GM12878 (cell line): ENCODE measurements around the gene CACNA2D2. TPM values are rescaled to one million over a fixed set of nuclear protein-coding genes. Genes with fewer than 3 reads are reported as not detected.

Experiments
- CHD1 ChIP-seq: IDR thresholded peaks from 2 replicates; pipeline ENCODE4 v1.6.1; 2012; ENCODE audit warnings: low read depth, low read length, improper control_type of control experiment
- CUX1 ChIP-seq: IDR thresholded peaks from 2 replicates; pipeline ENCODE4 v1.6.1; 2012; ENCODE audit warnings: improper control_type of control experiment, low read depth, low read length; ENCODE audit not compliant: insufficient replicate concordance
- DPF2 ChIP-seq: fragments of 450-650 bp; IDR thresholded peaks from 2 replicates; pipeline ENCODE4 v1.6.1; 2017; ENCODE audit warnings: mild to moderate bottlenecking
- EP300 ChIP-seq, 2 experiments: fragments of 150-350 bp in 1 of 2; IDR thresholded peaks; 2 replicates each; pipeline ENCODE4 v1.6.1; 2011 to 2012; ENCODE audit warnings: low read depth in 2 of 2, low read length in 2 of 2, borderline replicate concordance in 1 of 2, improper control_type of control experiment in 1 of 2, inconsistent platforms in 1 of 2; ENCODE audit not compliant: control insufficient read depth in 1 of 2
- ETV6 ChIP-seq, 2 experiments: fragments of 450-650 bp in 1 of 2; IDR thresholded peaks in 1 of 2; conservative IDR thresholded peaks in 1 of 2; 2 replicates each; pipeline ENCODE4 v1.6.1; 2014; ENCODE audit warnings: antibody characterized with exemption in 1 of 2, borderline replicate concordance in 1 of 2, low read depth in 1 of 2, mild to moderate bottlenecking in 1 of 2, moderate library complexity in 1 of 2
- HDGF ChIP-seq: fragments of 450-650 bp; IDR thresholded peaks from 2 replicates; pipeline ENCODE4 v1.6.1; 2016; ENCODE audit warnings: antibody characterized with exemption
- IKZF1 ChIP-seq: fragments of 450-650 bp; conservative IDR thresholded peaks from 2 replicates; pipeline ENCODE4 v1.6.1; 2017; ENCODE audit warnings: antibody characterized with exemption, mild to moderate bottlenecking
- JUNB ChIP-seq: IDR thresholded peaks from 2 replicates; pipeline ENCODE4 v1.6.1; 2016; ENCODE audit warnings: antibody characterized with exemption, mild to moderate bottlenecking
- MXI1 ChIP-seq: fragments of 150-350 bp; IDR thresholded peaks from 2 replicates; pipeline ENCODE4 v1.6.1; 2011; ENCODE audit warnings: low read depth, mild to moderate bottlenecking, inconsistent platforms, low read length, improper control_type of control experiment
- NKRF ChIP-seq: fragments of 450-650 bp; conservative IDR thresholded peaks from 2 replicates; pipeline ENCODE4 v1.6.1; 2017; ENCODE audit warnings: mild to moderate bottlenecking, moderate library complexity
- NRF1 ChIP-seq: conservative IDR thresholded peaks from 2 replicates; pipeline ENCODE4 v1.6.1; 2011; ENCODE audit warnings: mild to moderate bottlenecking, low read depth, low read length, improper control_type of control experiment
- PKNOX1 ChIP-seq: fragments of 450-650 bp; IDR thresholded peaks from 2 replicates; pipeline ENCODE4 v1.6.1; 2016; ENCODE audit warnings: mild to moderate bottlenecking
- POU2F2 ChIP-seq: IDR thresholded peaks from 3 replicates; pipeline ENCODE4 v1.6.1; 2011; ENCODE audit warnings: low read depth, mild to moderate bottlenecking, low read length, borderline replicate concordance
- RUNX3 ChIP-seq: IDR thresholded peaks from 2 replicates; pipeline ENCODE4 v1.6.1; 2012; ENCODE audit warnings: low read length, inconsistent platforms
- SIN3A ChIP-seq: IDR thresholded peaks from 2 replicates; pipeline ENCODE4 v1.6.1; 2012; ENCODE audit warnings: low read depth, low read length, improper control_type of control experiment
- SP1 ChIP-seq: IDR thresholded peaks from one replicate; pipeline ENCODE4 v1.6.1; 2011; ENCODE audit warnings: low read depth, low read length
- ZBTB33 ChIP-seq: fragments of 450-650 bp; IDR thresholded peaks from 2 replicates; pipeline ENCODE4 v1.6.1; 2017; ENCODE audit warnings: mild to moderate bottlenecking
- ZZZ3 ChIP-seq: IDR thresholded peaks from 2 replicates; pipeline ENCODE4 v1.6.1; 2011; ENCODE audit warnings: low read depth; ENCODE audit not compliant: control insufficient read depth, insufficient read length
- polyA plus RNA-seq, 11 experiments: library from polyadenylated mRNA; depleted of rRNA in 4 of 11; unstranded in 6 of 11; stranded (reverse) in 5 of 11; fragments of >200 nt; fragmentation: Nextera tagmentation in 4 of 11; fragmentation: Illumina TruSeq in 1 of 11; extraction: Ambion mirVana in 4 of 11; extraction: Trizol in 1 of 11; gene quantifications; 1 replicate in 1 of 11; 2 replicates in 10 of 11; pipeline versions ENCODE4 v1.2.1 to v1.2.3, GENCODE V29; 2011 to 2016; ENCODE audit warnings: inconsistent platforms in 2 of 11, missing spikeins in 2 of 11, low read depth in 1 of 11
- total RNA-seq, 4 experiments: library from RNA; depleted of rRNA in 3 of 4; stranded (reverse); fragments of >200 nt in 3 of 4; fragmentation: Illumina TruSeq in 1 of 4; extraction: Trizol in 1 of 4; gene quantifications; 2 replicates each; pipeline versions ENCODE4 v1.2.1 to v1.2.3, GENCODE V29; 2013 to 2021

Gene CACNA2D2
- total and polyA plus RNA-seq, 10 of the 15 experiments (the other 5 are each of a cell fraction or from before 2014, with no cell fraction given), result 0.03 to 0.07 TPM; not detected in 8

- TF ChIP-seq NKRF (peak; percentile 73), JUNB (no peak), ZZZ3 (no peak), MXI1 (peak; percentile 72), EP300 (IDR thresholded peaks at IDR 0.05; ENCODE audit: borderline replicate concordance in 1 of 2, control insufficient read depth in 1 of 2, low read depth in 2 of 2, low read length in 2 of 2) (0 out of 4 replicates have a peak, but pooled peaks of 1 of the 2 experiments have one; percentile 9), NRF1 (peak; percentile 83), POU2F2 (peak; percentile 69; the same call in 1 of the 3 replicates), CHD1 (0 out of 2 replicates have a peak, but pooled peaks have one; percentile 62), PKNOX1 (0 out of 2 replicates have a peak, but pooled peaks have one; percentile 57), SIN3A (peak; percentile 73), ZBTB33 (no peak), SP1 (peak; percentile 52), CUX1 (peak; percentile 50), IKZF1 (peak; percentile 100), ETV6 (conservative IDR thresholded peaks at IDR 0.05 in 1 of 2, IDR thresholded peaks at IDR 0.05 in 1 of 2; ENCODE audit: borderline replicate concordance in 1 of 2, low read depth in 1 of 2) (0 out of 4 replicates have a peak, but pooled peaks of 1 of the 2 experiments have one; percentile 27), RUNX3 (peak; percentile 65), DPF2 (0 out of 2 replicates have a peak, but pooled peaks have one; percentile 28), HDGF (peak; percentile 59; the same call in 1 of the 2 replicates)
Measured at GRCh38 chr3:50350527-50351322, 152.7 kb downstream of the CACNA2D2 start, which contains the start of the genes CYB561D2 and NPRL2 (continued).
